Measurements from ENCODE around the gene ZNF804A.

DNA sequence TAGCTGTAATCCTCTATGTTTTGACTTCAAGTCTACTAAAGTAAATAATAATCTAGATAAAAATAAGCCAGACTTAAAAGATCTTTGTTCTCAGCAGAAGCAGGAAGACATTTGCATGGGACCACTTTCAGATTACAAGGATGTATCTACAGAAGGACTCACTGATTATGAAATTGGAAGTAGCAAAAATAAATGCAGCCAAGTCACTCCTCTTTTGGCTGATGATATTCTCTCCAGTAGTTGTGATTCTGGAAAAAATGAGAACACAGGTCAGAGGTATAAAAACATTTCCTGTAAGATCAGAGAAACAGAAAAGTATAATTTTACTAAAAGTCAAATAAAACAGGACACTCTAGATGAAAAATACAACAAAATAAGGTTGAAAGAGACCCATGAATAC lies 338.4 kb downstream of the ZNF804A start:
- TF ChIP-seq, protein P1, sequence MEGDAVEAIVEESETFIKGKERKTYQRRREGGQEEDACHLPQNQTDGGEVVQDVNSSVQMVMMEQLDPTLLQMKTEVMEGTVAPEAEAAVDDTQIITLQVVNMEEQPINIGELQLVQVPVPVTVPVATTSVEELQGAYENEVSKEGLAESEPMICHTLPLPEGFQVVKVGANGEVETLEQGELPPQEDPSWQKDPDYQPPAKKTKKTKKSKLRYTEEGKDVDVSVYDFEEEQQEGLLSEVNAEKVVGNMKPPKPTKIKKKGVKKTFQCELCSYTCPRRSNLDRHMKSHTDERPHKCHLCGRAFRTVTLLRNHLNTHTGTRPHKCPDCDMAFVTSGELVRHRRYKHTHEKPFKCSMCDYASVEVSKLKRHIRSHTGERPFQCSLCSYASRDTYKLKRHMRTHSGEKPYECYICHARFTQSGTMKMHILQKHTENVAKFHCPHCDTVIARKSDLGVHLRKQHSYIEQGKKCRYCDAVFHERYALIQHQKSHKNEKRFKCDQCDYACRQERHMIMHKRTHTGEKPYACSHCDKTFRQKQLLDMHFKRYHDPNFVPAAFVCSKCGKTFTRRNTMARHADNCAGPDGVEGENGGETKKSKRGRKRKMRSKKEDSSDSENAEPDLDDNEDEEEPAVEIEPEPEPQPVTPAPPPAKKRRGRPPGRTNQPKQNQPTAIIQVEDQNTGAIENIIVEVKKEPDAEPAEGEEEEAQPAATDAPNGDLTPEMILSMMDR (IDR thresholded peaks at IDR 0.05), result no peak
- TF ChIP-seq POLR2AphosphoS5 (IDR thresholded peaks at IDR 0.05), result no peak
